ENCODE measurements around the gene CABLES1.
A peak's percentile ranks its signal among the peaks of the same experiment; 100 is the strongest.
"Not testable (repeated sequence)": the region's sequence is repeated elsewhere in the genome, so short reads cannot be mapped to it uniquely, and the experiment has no call there.

CABLES1 gene

DNA sequence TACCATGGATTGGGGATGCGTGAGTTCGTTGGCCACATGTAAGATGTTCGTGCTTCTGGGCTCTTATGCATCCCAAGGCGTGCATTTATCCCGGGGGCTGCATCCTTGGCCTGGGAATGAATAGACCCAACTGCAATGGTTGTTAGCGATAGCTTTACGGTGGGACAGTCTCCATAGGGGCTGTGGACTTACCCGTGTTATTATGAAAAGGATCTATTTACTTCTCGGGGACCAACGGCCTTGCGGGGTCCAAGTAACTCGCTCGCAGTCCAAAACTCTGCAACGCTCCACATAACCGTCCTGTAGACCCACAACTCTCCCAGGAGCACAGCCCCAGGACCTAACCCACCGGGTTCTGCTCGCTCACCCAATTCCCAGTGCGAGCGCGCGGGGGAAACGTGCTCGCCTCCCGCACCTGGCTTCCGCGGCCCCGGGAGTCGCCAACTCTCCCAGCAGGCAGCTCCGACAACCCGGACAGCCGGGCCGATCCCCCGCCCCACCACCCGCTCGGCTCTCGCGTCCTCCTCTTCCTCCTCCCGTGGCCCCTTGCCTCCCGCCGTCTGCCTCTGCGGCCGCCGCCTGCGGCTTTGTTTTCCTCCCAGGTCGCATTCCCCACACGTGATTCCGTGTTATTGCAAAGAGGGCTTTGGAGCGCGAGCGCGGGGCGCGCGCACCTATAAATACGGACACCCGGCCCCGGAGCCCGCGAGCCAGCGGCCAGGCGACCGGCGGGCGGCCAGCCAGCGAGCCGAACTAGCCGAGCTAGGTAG lies at the start of gene CABLES1:
Gene CABLES1, plus strand, starts transcription at position 706 of the 770 bp plus-strand sequence. CDS start 278 bp downstream, outside the sequence.
- peak; percentile 80 for DNase-seq

- no peak for DNase-seq
Measured at GRCh38 chr18:23087352-23087751, 47.9 kb upstream of the CABLES1 start.

DNA sequence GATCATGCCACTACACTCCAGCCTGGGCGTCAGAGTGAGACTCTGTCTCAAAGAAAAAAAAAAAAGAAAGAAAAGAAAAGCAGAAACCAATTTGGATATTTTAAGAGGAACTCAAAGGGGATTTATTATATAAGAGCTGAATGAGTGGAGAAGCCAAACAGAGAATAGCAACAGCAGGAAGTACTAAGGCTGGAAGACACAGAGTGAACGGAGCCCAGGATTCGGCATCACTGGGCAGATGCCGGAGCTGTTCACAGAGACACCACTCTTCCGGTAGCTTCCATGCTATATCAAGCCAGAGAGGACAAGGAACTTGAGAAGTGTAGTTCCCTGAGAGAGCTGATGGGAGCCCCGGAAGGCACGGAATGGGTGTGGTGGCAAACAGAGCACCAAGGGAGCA lies 47.0 kb upstream of the CABLES1 start:
- DNase-seq = no peak

DNA sequence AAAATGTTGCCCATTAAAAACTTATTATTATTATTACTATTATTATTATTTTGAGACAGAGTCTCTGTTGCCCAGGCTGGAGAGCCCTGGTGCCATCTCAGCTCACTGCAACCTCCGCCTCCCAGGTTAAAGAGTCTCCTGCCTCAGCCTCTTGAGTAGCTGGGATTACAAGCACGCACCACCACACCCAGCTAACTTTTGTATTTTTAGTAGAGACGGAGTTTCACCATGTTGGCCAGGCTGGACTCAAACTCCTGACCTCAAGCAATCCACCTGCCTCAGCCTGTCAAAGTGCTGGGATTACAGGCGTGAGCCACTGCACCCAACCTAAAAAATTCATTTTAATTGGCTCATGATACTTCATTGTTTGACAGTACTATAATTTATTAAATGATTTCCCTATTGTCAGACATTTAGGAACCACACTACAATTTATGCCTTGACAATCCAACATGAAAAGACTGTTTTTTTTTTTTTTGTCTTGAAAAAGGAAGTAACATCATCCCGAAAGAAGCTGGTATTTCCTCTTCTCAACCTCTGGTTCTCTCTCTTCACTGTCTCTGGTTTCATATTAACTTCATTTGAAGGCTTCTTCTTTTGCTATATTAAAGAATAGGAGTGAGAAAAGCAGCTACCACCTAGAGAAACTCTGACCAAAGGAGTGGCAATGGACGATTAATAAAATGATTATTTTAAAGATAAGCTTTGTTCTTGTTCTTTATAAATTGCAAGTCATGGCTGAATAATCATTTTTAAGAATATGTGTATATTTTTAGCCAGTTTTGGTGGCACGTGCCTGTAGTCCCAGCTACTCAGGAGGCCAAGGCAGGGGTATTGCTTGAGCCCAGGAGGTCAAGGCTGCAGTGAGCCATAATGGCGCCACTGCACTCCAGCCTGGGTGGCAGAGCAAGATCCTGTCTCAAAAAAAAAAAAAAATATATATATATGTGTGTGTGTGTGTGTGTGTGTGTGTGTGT lies 44.0 kb upstream of the CABLES1 start:
- DNase-seq = not testable (repeated sequence)

GRCh38 chr18:23092121-23092520 lies 43.2 kb upstream of the CABLES1 start:
- DNase-seq = no peak

DNA sequence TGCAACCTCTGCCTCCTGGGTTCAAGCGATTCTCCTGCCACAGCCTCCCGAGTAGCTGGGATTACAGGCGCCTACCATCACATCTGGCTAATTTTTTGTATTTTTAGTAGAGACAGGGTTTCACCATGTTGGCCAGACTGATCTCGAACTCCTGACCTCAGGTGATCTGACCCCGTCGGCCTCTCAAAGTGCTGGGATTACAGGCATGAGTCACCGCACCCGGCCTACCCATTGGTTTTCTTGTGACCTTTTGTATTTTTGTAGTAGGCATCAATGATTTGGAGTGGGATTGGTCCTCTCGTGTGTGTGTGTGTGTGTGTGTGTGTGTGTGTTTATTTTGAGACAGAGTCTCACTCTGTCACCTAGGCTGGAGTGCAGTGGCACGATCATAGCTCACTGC lies 42.2 kb upstream of the CABLES1 start:
- not testable (repeated sequence) for DNase-seq

DNA sequence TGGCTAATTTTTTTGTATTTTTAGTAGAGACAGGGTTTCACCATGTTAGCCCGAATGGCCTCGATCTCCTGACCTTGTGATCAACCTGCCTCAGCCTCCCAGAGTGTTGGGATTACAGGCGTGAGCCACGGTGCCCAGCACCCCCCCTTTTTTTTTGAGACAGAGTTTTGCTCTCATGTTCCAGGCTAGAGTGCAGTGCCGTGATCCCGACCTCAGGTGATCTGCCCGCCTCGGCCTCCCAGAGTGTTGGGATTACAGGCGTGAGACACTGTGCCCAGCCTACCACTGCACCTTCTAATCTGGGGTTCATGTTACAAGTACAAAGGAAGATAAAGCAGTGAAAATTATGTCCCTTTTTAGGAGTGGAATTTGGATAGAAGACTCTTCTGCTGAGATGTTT lies 41.5 kb upstream of the CABLES1 start:
- DNase-seq = no peak

DNA sequence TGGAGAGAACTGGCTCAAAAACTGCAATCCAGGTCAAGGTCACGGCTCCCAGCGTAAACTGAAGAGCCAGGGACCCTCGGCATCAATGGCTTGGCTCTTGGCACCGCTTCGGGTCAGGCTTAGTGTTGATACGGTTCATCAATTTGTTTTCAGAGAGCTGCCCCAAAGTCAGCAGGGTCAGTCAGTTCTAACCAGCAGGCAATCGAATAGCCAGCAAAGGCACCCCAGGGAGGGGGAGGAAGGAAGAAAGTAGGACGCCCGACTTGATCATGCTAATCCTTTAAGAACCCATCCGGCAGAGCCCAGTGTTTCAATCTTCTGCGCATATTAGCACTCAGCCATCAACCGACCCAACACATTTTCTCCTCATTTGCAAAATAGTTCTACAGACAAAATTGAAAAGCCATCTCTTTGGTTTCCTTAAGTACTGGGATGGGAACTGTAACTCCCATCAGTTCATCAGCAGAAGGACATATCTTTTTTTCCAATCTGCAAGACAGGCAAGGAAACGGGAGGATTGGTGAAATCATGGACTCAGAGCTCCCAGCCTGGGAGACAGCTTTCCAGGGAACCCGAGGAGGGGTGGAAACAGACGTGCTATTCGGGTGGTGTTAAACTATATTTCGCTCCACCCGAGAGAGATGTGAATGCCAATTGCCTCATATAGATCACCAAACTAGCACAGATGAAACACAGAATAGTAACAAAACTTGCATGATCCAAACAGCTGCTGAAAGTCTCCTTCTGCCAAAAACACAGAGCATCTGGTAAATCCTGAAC lies 40.7 kb upstream of the CABLES1 start:
- no peak for DNase-seq

GRCh38 chr18:23095463-23095862 lies 39.8 kb upstream of the CABLES1 start:
- DNase-seq = no peak

GRCh38 chr18:23097016-23097415 lies 38.3 kb upstream of the CABLES1 start:
- not testable (repeated sequence) for DNase-seq

- no peak for DNase-seq
Measured at GRCh38 chr18:23099621-23100020, 35.7 kb upstream of the CABLES1 start.

DNA sequence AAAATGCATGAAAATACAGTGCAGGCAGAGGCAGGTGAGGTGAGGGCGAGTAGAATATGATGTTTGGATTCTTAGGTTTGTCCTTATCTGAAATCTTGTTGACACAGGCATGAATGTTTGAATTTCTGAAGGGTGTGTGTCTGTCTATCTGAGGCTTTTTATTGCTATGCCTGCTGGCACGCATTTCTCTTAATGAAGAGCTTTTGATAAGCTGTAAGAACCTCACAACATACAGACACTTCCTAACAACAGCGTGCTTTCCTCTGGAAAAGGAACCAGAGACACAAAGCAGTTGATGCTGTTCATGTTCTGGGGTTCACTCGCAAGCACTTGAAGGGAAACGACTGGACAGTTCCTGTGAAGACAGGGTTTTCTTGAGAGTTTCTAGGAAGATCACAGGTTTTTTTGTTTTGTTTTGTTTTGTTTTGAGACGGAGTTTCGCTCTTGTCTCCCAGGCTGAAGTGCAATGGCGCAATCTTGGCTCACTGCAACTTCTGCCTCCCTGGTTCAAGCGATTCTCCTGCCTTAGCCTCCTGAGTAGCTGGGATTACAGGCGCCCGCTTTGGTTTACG lies 33.3 kb upstream of the CABLES1 start:
- no peak for DNase-seq

GRCh38 chr18:23102493-23103261 lies 32.6 kb upstream of the CABLES1 start:
- DNase-seq = no peak

GRCh38 chr18:23103449-23103848 lies 31.8 kb upstream of the CABLES1 start:
- no peak for DNase-seq

GRCh38 chr18:23105030-23105429 lies 30.3 kb upstream of the CABLES1 start:
- no peak for DNase-seq

- no peak for DNase-seq
Measured at GRCh38 chr18:23105581-23106219, 29.6 kb upstream of the CABLES1 start.

DNA sequence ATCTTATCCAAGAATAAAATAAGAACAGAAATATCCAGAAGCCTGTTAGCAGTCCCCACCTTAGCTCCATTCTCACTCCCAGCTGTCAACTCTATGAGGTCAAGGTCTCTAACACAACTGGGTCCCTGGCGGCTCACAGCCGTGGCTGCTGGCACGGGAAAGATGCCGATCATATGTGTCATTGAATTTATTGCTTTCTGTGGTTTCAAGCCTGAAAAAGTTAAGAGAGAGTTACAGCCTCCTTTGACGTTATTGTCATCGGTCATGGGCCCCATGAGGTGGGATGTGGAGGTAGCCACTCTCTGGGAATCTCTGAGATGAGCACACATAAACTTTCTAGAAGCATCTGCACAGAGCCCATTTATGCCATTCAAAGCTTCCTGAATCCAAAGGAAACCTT lies 28.7 kb upstream of the CABLES1 start:
- DNase-seq = no peak

- no peak for DNase-seq
Measured at GRCh38 chr18:23107718-23108117, 27.6 kb upstream of the CABLES1 start.

- no peak for DNase-seq
Measured at GRCh38 chr18:23108496-23108895, 26.8 kb upstream of the CABLES1 start.

GRCh38 chr18:23109163-23109562 lies 26.1 kb upstream of the CABLES1 start:
- DNase-seq = not testable (repeated sequence)

- DNase-seq = no peak
Measured at GRCh38 chr18:23113576-23113975, 21.7 kb upstream of the CABLES1 start.

Data from NCI-H1105 (cell line).